GM12878 (cell line): ENCODE data around the gene CC2D1B. TPM values are rescaled to one million over a fixed set of nuclear protein-coding genes. Genes with fewer than 3 reads are reported as not detected.

Experiments used
- ASH2L ChIP-seq: fragments of 300-600, 200-600 bp; sonication (generic); IDR thresholded peaks from 2 replicates; pipeline ENCODE4 v1.6.1; 2017; ENCODE audit warnings: low read depth, mild to moderate bottlenecking, borderline replicate concordance
- BCL11A ChIP-seq: IDR thresholded peaks from 2 replicates; pipeline ENCODE4 v1.6.1; 2011; ENCODE audit warnings: low read depth, low read length
- BHLHE40 ChIP-seq, 2 experiments: fragments of 450-650 bp in 1 of 2; IDR thresholded peaks; 2 replicates each; pipeline ENCODE4 v1.6.1; 2011 to 2017; ENCODE audit warnings: low read depth in 2 of 2, borderline replicate concordance in 1 of 2, improper control_type of control experiment in 1 of 2, low read length in 1 of 2, mild to moderate bottlenecking in 1 of 2
- BRCA1 ChIP-seq: IDR thresholded peaks from 2 replicates; pipeline ENCODE4 v1.6.1; 2011; ENCODE audit warnings: low read depth, low read length, improper control_type of control experiment
- CBFB ChIP-seq: IDR thresholded peaks from 2 replicates; pipeline ENCODE4 v1.6.1; 2016; ENCODE audit warnings: antibody characterized with exemption, low read depth
- FOS ChIP-seq: IDR thresholded peaks from 3 replicates; pipeline ENCODE4 v1.6.1; 2011; ENCODE audit warnings: borderline replicate concordance; ENCODE audit not compliant: insufficient read length; ENCODE audit errors: extremely low read depth
- FOXK2 ChIP-seq: fragments of 450-650 bp; IDR thresholded peaks from 2 replicates; pipeline ENCODE4 v1.6.1; 2017; ENCODE audit warnings: mild to moderate bottlenecking, moderate library complexity
- HDAC6 ChIP-seq: fragments of 200-600 bp; sonication (generic); IDR thresholded peaks from one replicate; pipeline ENCODE4 v1.8.0; 2017; ENCODE audit warnings: antibody characterized with exemption; ENCODE audit not compliant: unreplicated experiment
- HDGF ChIP-seq: fragments of 450-650 bp; IDR thresholded peaks from 2 replicates; pipeline ENCODE4 v1.6.1; 2016; ENCODE audit warnings: antibody characterized with exemption
- IKZF2 ChIP-seq, 2 experiments: fragments of 450-650 bp; IDR thresholded peaks; 2 replicates each; pipeline ENCODE4 v1.6.1; 2017; ENCODE audit warnings: mild to moderate bottlenecking in 2 of 2, moderate library complexity in 2 of 2
- LARP7 ChIP-seq: fragments of 450-650 bp; IDR thresholded peaks from 2 replicates; pipeline ENCODE4 v1.6.1; 2017; ENCODE audit warnings: mild to moderate bottlenecking
- NKRF ChIP-seq: fragments of 450-650 bp; conservative IDR thresholded peaks from 2 replicates; pipeline ENCODE4 v1.6.1; 2017; ENCODE audit warnings: mild to moderate bottlenecking, moderate library complexity
- NR2C2 ChIP-seq: IDR thresholded peaks from 2 replicates; pipeline ENCODE4 v1.6.1; 2011; ENCODE audit warnings: borderline replicate concordance, low read depth; ENCODE audit not compliant: control insufficient read depth, insufficient read length
- RCOR1 ChIP-seq: conservative IDR thresholded peaks from 2 replicates; pipeline ENCODE4 v1.6.1; 2012; ENCODE audit warnings: low read depth, low read length, improper control_type of control experiment
- SP1 ChIP-seq: IDR thresholded peaks from one replicate; pipeline ENCODE4 v1.6.1; 2011; ENCODE audit warnings: low read depth, low read length
- TBL1XR1 ChIP-seq: IDR thresholded peaks from 2 replicates; pipeline ENCODE4 v1.6.1; 2012; ENCODE audit warnings: low read depth, low read length, improper control_type of control experiment
- TCF12 ChIP-seq: IDR thresholded peaks from 2 replicates; pipeline ENCODE4 v1.6.1; 2011; ENCODE audit warnings: low read depth, mild to moderate bottlenecking, low read length
- TCF3 ChIP-seq: IDR thresholded peaks from 2 replicates; pipeline ENCODE4 v1.6.1; 2012; ENCODE audit warnings: low read depth, mild to moderate bottlenecking, low read length, borderline replicate concordance; ENCODE audit not compliant: insufficient read depth
- YY1 ChIP-seq: IDR thresholded peaks from 2 replicates; pipeline ENCODE4 v1.6.1; 2011; ENCODE audit warnings: low read depth, mild to moderate bottlenecking, low read length
- ZNF217 ChIP-seq: fragments of 450-650 bp; IDR thresholded peaks from 2 replicates; pipeline ENCODE4 v1.6.1; 2017; ENCODE audit warnings: antibody characterized with exemption, mild to moderate bottlenecking
- ZNF274 ChIP-seq: IDR thresholded peaks from one replicate; pipeline ENCODE4 v1.8.0; 2011; ENCODE audit not compliant: insufficient read length, insufficient read depth
- polyA plus RNA-seq, 11 experiments: library from polyadenylated mRNA; depleted of rRNA in 4 of 11; unstranded in 6 of 11; stranded (reverse) in 5 of 11; fragments of >200 nt; fragmentation: Nextera tagmentation in 4 of 11; fragmentation: Illumina TruSeq in 1 of 11; extraction: Ambion mirVana in 4 of 11; extraction: Trizol in 1 of 11; gene quantifications; 1 replicate in 1 of 11; 2 replicates in 10 of 11; pipeline versions ENCODE4 v1.2.1 to v1.2.3, GENCODE V29; 2011 to 2016; ENCODE audit warnings: inconsistent platforms in 2 of 11, missing spikeins in 2 of 11, low read depth in 1 of 11
- total RNA-seq, 4 experiments: library from RNA; depleted of rRNA in 3 of 4; stranded (reverse); fragments of >200 nt in 3 of 4; fragmentation: Illumina TruSeq in 1 of 4; extraction: Trizol in 1 of 4; gene quantifications; 2 replicates each; pipeline versions ENCODE4 v1.2.1 to v1.2.3, GENCODE V29; 2013 to 2021
- TF ChIP-seq, protein P1 (sequence below): IDR thresholded peaks from 2 replicates; pipeline ENCODE4 v1.6.1; 2012; ENCODE audit warnings: low read length, inconsistent platforms
- TF ChIP-seq, protein P2 (sequence below): fragments of 450-650 bp; IDR thresholded peaks from 2 replicates; pipeline ENCODE4 v1.6.1; 2016; ENCODE audit warnings: mild to moderate bottlenecking
- TF ChIP-seq, protein P3 (sequence below): IDR thresholded peaks from 2 replicates; pipeline ENCODE4 v1.6.1; 2012; ENCODE audit warnings: low read depth, low read length, improper control_type of control experiment

The CC2D1B gene
- total and polyA plus RNA-seq, 10 of the 15 experiments (the other 5 are each of a cell fraction or from before 2014, with no cell fraction given) = 0.90 to 29.4 (median 14.5) TPM

DNA sequence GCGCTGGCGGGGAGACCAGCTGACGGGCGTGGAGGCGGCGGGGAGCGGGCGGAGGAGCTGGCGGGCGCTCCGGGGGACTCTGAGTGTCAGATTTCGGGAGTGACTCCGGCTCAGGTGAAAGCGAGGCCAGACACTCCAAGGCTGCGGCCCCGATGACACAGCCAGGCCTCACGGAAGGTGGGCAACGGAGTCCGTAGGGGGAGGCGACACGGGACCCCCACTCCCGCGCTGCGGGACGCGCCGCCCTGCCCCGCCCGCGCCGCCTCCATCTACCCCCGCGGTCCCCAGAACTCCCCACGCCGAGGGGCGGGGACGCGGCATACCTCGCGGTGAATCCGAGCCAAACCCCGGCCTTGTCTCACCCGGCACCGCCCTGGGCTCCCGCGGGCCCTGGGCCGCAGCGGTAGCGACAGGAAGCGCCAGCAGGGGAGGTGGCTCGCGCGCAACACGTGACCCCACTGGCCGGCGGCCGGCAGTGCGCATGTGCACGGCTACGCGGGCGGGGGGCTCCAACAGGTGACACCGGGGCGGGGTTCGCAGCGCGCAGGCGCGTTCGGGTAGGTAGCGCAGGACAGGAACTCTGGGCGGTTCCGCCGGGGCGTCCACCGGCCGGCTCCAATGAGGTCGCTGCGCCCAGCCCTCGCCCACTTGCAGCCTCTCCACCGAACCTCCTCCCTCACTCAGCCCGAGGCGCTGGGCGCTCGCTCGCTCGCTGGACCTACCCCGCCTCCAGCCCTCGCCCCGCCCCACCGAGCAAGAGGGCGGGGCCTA, at the start of gene CC2D1B (continued):
- TF ChIP-seq NKRF (peak; percentile 96), ASH2L (no peak), BRCA1 (no peak), TBL1XR1 (no peak; the same call in 1 of the 2 replicates), BHLHE40 (IDR thresholded peaks at IDR 0.05; ENCODE audit: borderline replicate concordance in 1 of 2, low read depth in 2 of 2, low read length in 1 of 2) (peak; percentile 87 to 96), FOXK2 (no peak), SP1 (peak; percentile 43), NR2C2 (no peak), TCF12 (peak; percentile 59; the same call in 1 of the 2 replicates), IKZF2 (IDR thresholded peaks at IDR 0.05) (0 out of 4 replicates have a peak, but pooled peaks of 1 of the 2 experiments have one; percentile 29), RCOR1 (no peak), ZNF217 (no peak; the same call in 1 of the 2 replicates), CBFB (0 out of 2 replicates have a peak, but pooled peaks have one; percentile 54), TCF3 (0 out of 2 replicates have a peak, but pooled peaks have one; percentile 9), BCL11A (0 out of 2 replicates have a peak, but pooled peaks have one; percentile 11), LARP7 (peak; percentile 99), ZNF274 (no peak), FOS (no peak), HDGF (peak; percentile 98), HDAC6 (no peak), YY1 (peak; percentile 24; the same call in 1 of the 2 replicates)
- TF ChIP-seq, protein P1, sequence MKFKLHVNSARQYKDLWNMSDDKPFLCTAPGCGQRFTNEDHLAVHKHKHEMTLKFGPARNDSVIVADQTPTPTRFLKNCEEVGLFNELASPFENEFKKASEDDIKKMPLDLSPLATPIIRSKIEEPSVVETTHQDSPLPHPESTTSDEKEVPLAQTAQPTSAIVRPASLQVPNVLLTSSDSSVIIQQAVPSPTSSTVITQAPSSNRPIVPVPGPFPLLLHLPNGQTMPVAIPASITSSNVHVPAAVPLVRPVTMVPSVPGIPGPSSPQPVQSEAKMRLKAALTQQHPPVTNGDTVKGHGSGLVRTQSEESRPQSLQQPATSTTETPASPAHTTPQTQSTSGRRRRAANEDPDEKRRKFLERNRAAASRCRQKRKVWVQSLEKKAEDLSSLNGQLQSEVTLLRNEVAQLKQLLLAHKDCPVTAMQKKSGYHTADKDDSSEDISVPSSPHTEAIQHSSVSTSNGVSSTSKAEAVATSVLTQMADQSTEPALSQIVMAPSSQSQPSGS = no peak
- TF ChIP-seq, protein P2, sequence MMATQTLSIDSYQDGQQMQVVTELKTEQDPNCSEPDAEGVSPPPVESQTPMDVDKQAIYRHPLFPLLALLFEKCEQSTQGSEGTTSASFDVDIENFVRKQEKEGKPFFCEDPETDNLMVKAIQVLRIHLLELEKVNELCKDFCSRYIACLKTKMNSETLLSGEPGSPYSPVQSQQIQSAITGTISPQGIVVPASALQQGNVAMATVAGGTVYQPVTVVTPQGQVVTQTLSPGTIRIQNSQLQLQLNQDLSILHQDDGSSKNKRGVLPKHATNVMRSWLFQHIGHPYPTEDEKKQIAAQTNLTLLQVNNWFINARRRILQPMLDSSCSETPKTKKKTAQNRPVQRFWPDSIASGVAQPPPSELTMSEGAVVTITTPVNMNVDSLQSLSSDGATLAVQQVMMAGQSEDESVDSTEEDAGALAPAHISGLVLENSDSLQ = no peak
- TF ChIP-seq, protein P3, sequence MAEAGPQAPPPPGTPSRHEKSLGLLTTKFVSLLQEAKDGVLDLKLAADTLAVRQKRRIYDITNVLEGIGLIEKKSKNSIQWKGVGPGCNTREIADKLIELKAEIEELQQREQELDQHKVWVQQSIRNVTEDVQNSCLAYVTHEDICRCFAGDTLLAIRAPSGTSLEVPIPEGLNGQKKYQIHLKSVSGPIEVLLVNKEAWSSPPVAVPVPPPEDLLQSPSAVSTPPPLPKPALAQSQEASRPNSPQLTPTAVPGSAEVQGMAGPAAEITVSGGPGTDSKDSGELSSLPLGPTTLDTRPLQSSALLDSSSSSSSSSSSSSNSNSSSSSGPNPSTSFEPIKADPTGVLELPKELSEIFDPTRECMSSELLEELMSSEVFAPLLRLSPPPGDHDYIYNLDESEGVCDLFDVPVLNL = no peak
